IMR-90 (cell line): ENCODE measurements around the gene COL5A1. TPM values are rescaled to one million over a fixed set of nuclear protein-coding genes. Genes with fewer than 3 reads are reported as not detected.

ENCODE experiments used
- ATAC-seq: fragments of 200-7000 bp; cut with Tn5 transposase; 2 replicates; pipeline ENCODE4 v1.9.1; 2020; ENCODE audit warnings: low read depth, mild to moderate bottlenecking, moderate library complexity
- BruUV-seq: library from RNA; stranded (reverse); fragments of 400-500 nt; replicated peaks from 2 replicates; lab custom pipeline; 2021; lab: Mats Ljungman, UMichigan
- CTCF ChIA-PET: fragments of 300-600 bp; formaldehyde crosslinking; extraction: SDS; loops from one replicate; lab custom pipeline; 2021; ENCODE audit warnings: antibody characterized with exemption; lab: Yijun Ruan, JAX
- POLR2A ChIA-PET: fragments of 300-600 bp; sonication (Branson Sonifier 250); formaldehyde crosslinking; loops from one replicate; lab custom pipeline; 2022; ENCODE audit warnings: antibody characterized with exemption; ENCODE audit not compliant: unreplicated experiment; lab: Charles Lee
- DNase-seq: peaks from one replicate; pipeline ENCODE4 v3.0.0; 2013
- H2AFZ ChIP-seq: replicated peaks from 2 replicates; pipeline ENCODE3; 2013; ENCODE audit warnings: low read length, mild to moderate bottlenecking; ENCODE audit not compliant: poor library complexity
- H2AK5ac ChIP-seq: 2 replicates; pipeline ENCODE4 v1.6.1; 2013; ENCODE audit warnings: low read depth, low read length, inconsistent platforms
- H2AK9ac ChIP-seq: replicated peaks from 2 replicates; pipeline ENCODE3; 2013; ENCODE audit warnings: mild to moderate bottlenecking, low read depth, low read length, moderate library complexity; ENCODE audit not compliant: poor library complexity
- H2BK120ac ChIP-seq: 2 replicates; pipeline ENCODE4 v1.6.1; 2013; ENCODE audit warnings: low read depth, low read length, inconsistent platforms
- H2BK15ac ChIP-seq: 3 replicates; pipeline ENCODE4 v1.6.1; 2013; ENCODE audit warnings: low read depth, low read length, inconsistent platforms
- H2BK20ac ChIP-seq: 2 replicates; pipeline ENCODE4 v1.6.1; 2013; ENCODE audit warnings: low read depth, mild to moderate bottlenecking, inconsistent platforms, low read length, moderate library complexity
- H2BK5ac ChIP-seq: 2 replicates; pipeline ENCODE4 v1.6.1; 2013; ENCODE audit warnings: mild to moderate bottlenecking, low read depth, low read length, inconsistent platforms; ENCODE audit not compliant: poor library complexity, severe bottlenecking
- H3K14ac ChIP-seq: replicated peaks from 2 replicates; pipeline ENCODE4 v1.6.1; 2013; ENCODE audit warnings: low read depth, low read length, inconsistent platforms
- H3K18ac ChIP-seq: 2 replicates; pipeline ENCODE4 v1.6.1; 2013; ENCODE audit warnings: low read depth, low read length, control low read depth
- H3K23ac ChIP-seq: 2 replicates; pipeline ENCODE4 v1.6.1; 2013; ENCODE audit warnings: low read depth, low read length, inconsistent platforms
- H3K27ac ChIP-seq: 2 replicates; pipeline ENCODE4 v1.5.1; 2013; ENCODE audit warnings: mild to moderate bottlenecking, control low read depth, low read length; ENCODE audit not compliant: insufficient read depth
- H3K27me3 ChIP-seq: 2 replicates; pipeline ENCODE4 v1.6.1; 2013; ENCODE audit warnings: low read length; ENCODE audit not compliant: control insufficient read depth, insufficient read depth
- H3K36me3 ChIP-seq: 2 replicates; pipeline ENCODE4 v1.6.1; 2013; ENCODE audit warnings: low read length, mixed read lengths; ENCODE audit not compliant: control insufficient read depth, insufficient read depth
- H3K4ac ChIP-seq: 2 replicates; pipeline ENCODE4 v1.6.1; 2013; ENCODE audit warnings: low read depth, low read length, inconsistent platforms
- H3K4me1 ChIP-seq: 2 replicates; pipeline ENCODE4 v1.6.1; 2013; ENCODE audit warnings: low read length, mixed read lengths; ENCODE audit not compliant: control insufficient read depth, insufficient read depth
- H3K4me2 ChIP-seq: 2 replicates; pipeline ENCODE4 v1.6.1; 2013; ENCODE audit warnings: low read depth, mild to moderate bottlenecking, control low read depth, low read length, moderate library complexity
- H3K4me3 ChIP-seq: 2 replicates; pipeline ENCODE4 v1.5.1; 2013; ENCODE audit warnings: low read depth, mild to moderate bottlenecking, control low read depth, low read length, moderate library complexity; ENCODE audit not compliant: insufficient read depth
- H3K56ac ChIP-seq: 2 replicates; pipeline ENCODE4 v1.6.1; 2013; ENCODE audit warnings: low read length, inconsistent platforms; ENCODE audit not compliant: insufficient read depth; ENCODE audit errors: extremely low read depth
- H3K79me1 ChIP-seq, 2 experiments: 2 replicates each; pipeline ENCODE4 v1.6.1; 2013; ENCODE audit warnings: low read length in 2 of 2, inconsistent platforms in 1 of 2, low read depth in 1 of 2
- H3K9ac ChIP-seq: 2 replicates; pipeline ENCODE4 v1.6.1; 2013; ENCODE audit warnings: low read depth, low read length, control low read depth
- H3K9me1 ChIP-seq: 2 replicates; pipeline ENCODE4 v1.6.1; 2013; ENCODE audit warnings: low read length, inconsistent platforms; ENCODE audit not compliant: insufficient read depth
- H3K9me3 ChIP-seq: 2 replicates; pipeline ENCODE4 v1.6.1; 2013; ENCODE audit warnings: low read length; ENCODE audit not compliant: control insufficient read depth, insufficient read depth
- H4K20me1 ChIP-seq: 2 replicates; pipeline ENCODE4 v1.6.1; 2013; ENCODE audit warnings: low read length, inconsistent platforms; ENCODE audit not compliant: insufficient read depth
- H4K5ac ChIP-seq: 2 replicates; pipeline ENCODE4 v1.6.1; 2013; ENCODE audit warnings: mild to moderate bottlenecking, low read depth, low read length, control low read depth
- H4K8ac ChIP-seq, 2 experiments: 2 replicates each; pipeline ENCODE4 v1.6.1; 2013; ENCODE audit warnings: low read depth in 2 of 2, low read length in 2 of 2, control low read depth in 1 of 2, inconsistent platforms in 1 of 2
- H4K91ac ChIP-seq: 2 replicates; pipeline ENCODE4 v1.6.1; 2013; ENCODE audit warnings: low read depth, low read length, inconsistent platforms; ENCODE audit not compliant: insufficient read depth
- BHLHE40 ChIP-seq: fragments of 150-350 bp; IDR thresholded peaks from 2 replicates; pipeline ENCODE4 v1.6.1; 2016; ENCODE audit warnings: mild to moderate bottlenecking, low read depth, low read length
- CEBPB ChIP-seq: IDR thresholded peaks from 2 replicates; pipeline ENCODE4 v1.6.1; 2012; ENCODE audit warnings: low read depth, low read length, improper control_type of control experiment
- CHD1 ChIP-seq: IDR thresholded peaks from 2 replicates; pipeline ENCODE4 v1.6.1; 2012; ENCODE audit warnings: low read depth, low read length, improper control_type of control experiment
- CTCF ChIP-seq: conservative IDR thresholded peaks from 2 replicates; pipeline ENCODE4 v1.5.1; 2012; ENCODE audit warnings: mild to moderate bottlenecking, low read depth, low read length, improper control_type of control experiment
- ELK1 ChIP-seq: fragments of 150-350 bp; IDR thresholded peaks from 2 replicates; pipeline ENCODE4 v1.6.1; 2016; ENCODE audit warnings: low read depth, mild to moderate bottlenecking, low read length, moderate library complexity, borderline replicate concordance
- FOS ChIP-seq: fragments of 150-350 bp; IDR thresholded peaks from 2 replicates; pipeline ENCODE4 v1.6.1; 2016; ENCODE audit warnings: low read depth, low read length
- MAFK ChIP-seq: IDR thresholded peaks from 2 replicates; pipeline ENCODE4 v1.6.1; 2012; ENCODE audit warnings: low read depth, low read length, improper control_type of control experiment
- MAZ ChIP-seq: IDR thresholded peaks from 2 replicates; pipeline ENCODE4 v1.6.1; 2012; ENCODE audit warnings: low read depth, mild to moderate bottlenecking, low read length, improper control_type of control experiment, moderate library complexity, borderline replicate concordance
- MXI1 ChIP-seq: IDR thresholded peaks from 2 replicates; pipeline ENCODE4 v1.6.1; 2012; ENCODE audit warnings: low read depth, mild to moderate bottlenecking, low read length, moderate library complexity, borderline replicate concordance
- NFE2L2 ChIP-seq: fragments of 150-350 bp; IDR thresholded peaks from 2 replicates; pipeline ENCODE4 v1.6.1; 2016; ENCODE audit warnings: low read depth, mild to moderate bottlenecking, low read length
- POLR2A ChIP-seq: IDR thresholded peaks from 2 replicates; pipeline ENCODE4 v1.6.1; 2012; ENCODE audit warnings: mild to moderate bottlenecking, low read depth, low read length
- RAD21 ChIP-seq: IDR thresholded peaks from 2 replicates; pipeline ENCODE4 v1.6.1; 2012; ENCODE audit warnings: low read length, improper control_type of control experiment
- RCOR1 ChIP-seq: IDR thresholded peaks from 2 replicates; pipeline ENCODE4 v1.6.1; 2012; ENCODE audit warnings: mild to moderate bottlenecking, low read length, improper control_type of control experiment; ENCODE audit not compliant: insufficient replicate concordance
- RFX5 ChIP-seq: IDR thresholded peaks from 2 replicates; pipeline ENCODE4 v1.8.0; 2012; ENCODE audit warnings: low read depth, mild to moderate bottlenecking, low read length, moderate library complexity
- SMC3 ChIP-seq: fragments of 150-350 bp; IDR thresholded peaks from 2 replicates; pipeline ENCODE4 v1.6.1; 2016; ENCODE audit warnings: low read depth, mild to moderate bottlenecking, antibody characterized with exemption, low read length, moderate library complexity
- WGBS, 2 experiments: methylation state at CpG; one replicate each; pipeline versions ENCODE4 v1.1.5 to v1.1.7; 2013; ENCODE audit warnings: missing lambda C conversion rate in 2 of 2; ENCODE audit not compliant: insufficient read length in 1 of 2; ENCODE audit errors: extremely low coverage in 2 of 2; 5-methylcytosine and 5-hydroxymethylcytosine counted together
- dilution Hi-C: fragments of 300-500 bp; cut with HindIII; formaldehyde crosslinking; loops from one replicate; pipeline ENCODE4 v1.14.3; 2018; ENCODE audit warnings: low sequenced_read_pairs; ENCODE audit not compliant: unreplicated experiment
- in situ Hi-C: fragments of 300-500 bp; cut with MboI; formaldehyde crosslinking; loops from 3 replicates; pipeline ENCODE4 v1.14.3; 2019; ENCODE audit warnings: low sequenced_read_pairs, inconsistent platforms, mixed read lengths
- intact Hi-C: fragments of 100-400 bp; cut with micrococcal nuclease; formaldehyde crosslinking; loops from 2 replicates; pipeline ENCODE4 v1.10.0; 2022
- polyA plus RNA-seq, 3 experiments: library from polyadenylated mRNA; depleted of rRNA; stranded (reverse); fragments of >200 nt; gene quantifications; 2 replicates each; pipeline ENCODE4 v1.2.3, GENCODE V29; 2012; ENCODE audit warnings: low replicate concordance in 1 of 3
- total RNA-seq: library from RNA; depleted of rRNA; stranded (reverse); fragments of >200 nt; gene quantifications from 2 replicates; pipeline ENCODE4 v1.2.3, GENCODE V29; 2012
- TF ChIP-seq, protein P1 (sequence below): fragments of 150-350 bp; IDR thresholded peaks from 2 replicates; pipeline ENCODE4 v1.6.1; 2017; ENCODE audit warnings: mild to moderate bottlenecking, antibody characterized with exemption, low read length, low read depth

Gene COL5A1
- total and polyA plus RNA-seq, 2 of the 4 experiments (the other 2 are of a cell fraction), result 19.2 to 173 TPM

DNA sequence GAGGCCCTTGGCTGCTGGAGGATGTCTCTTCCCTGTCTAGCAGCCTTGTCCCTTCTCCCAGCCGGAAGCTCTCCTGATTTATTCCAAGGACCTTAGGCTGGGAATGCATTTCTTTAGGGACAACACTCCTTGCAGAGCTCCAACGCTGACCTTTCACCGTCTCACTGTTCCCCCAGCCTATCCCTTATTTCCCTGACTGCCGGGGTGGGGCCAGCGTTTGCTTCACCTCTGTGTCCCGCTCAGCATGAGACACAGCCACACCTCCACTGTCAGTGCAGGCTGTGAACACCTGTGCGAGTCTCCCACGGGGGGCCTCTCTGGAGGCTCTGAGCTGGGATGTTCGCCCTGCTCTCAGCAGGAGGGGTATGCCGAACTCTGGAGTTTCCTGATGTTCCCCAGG, 132.8 kb downstream of the COL5A1 start:
- Histone ChIP-seq H2BK20ac (peak overlapping the region; percentile 72; the same call in 1 of the 2 replicates), H4K5ac (no peak overlapping the region), H2AK9ac (peak overlapping the region; percentile 37), H3K9ac (no peak overlapping the region), H3K27me3 (no peaks in the 10 kb centered on the region), H3K4me1 (peaks cover 44% of the 10 kb centered on the region), H2BK15ac (no peak overlapping the region), H3K56ac (no peak overlapping the region), H3K23ac (no peak overlapping the region), H2BK5ac (peak overlapping the region; percentile 71), H2BK120ac (peak overlapping the region; percentile 77; the same call in 1 of the 2 replicates), H3K9me3 (no peaks in the 10 kb centered on the region), H3K36me3 (peaks cover 80% of the 10 kb centered on the region), H2AFZ (no peak overlapping the region), H3K14ac (peak overlapping the region; percentile 70; the same call in 1 of the 2 replicates), H3K9me1 (peaks cover 29% of the 10 kb centered on the region), H4K91ac (peak overlapping the region; percentile 69), H3K79me1 (peaks cover 21 to 87% of the 10 kb centered on the region in 2 experiments), H3K4me3 (no peak overlapping the region), H4K8ac (peak overlapping the region in 1 of 2 experiments; percentile 39; a peak in 2 of 4 replicates), H3K18ac (peak overlapping the region; percentile 70), H2AK5ac (peak overlapping the region; percentile 93; the same call in 1 of the 2 replicates), H3K4me2 (no peak overlapping the region), H3K27ac (peak overlapping the region; percentile 71; the same call in 1 of the 2 replicates), H3K4ac (peak overlapping the region; percentile 87), H4K20me1 (peaks cover 53% of the 10 kb centered on the region)
- ATAC-seq (no peak), DNase-seq (no peak)
- in situ Hi-C loops (no loop called here), intact Hi-C loops (loop anchor here (10.0 kb wide), 1 partner anchor 640 kb away; no protein-coding TSS in a partner anchor), dilution Hi-C loops (no loop called here)
- ChIA-PET CTCF (interaction anchor here (0.5 kb wide), 1 partner anchor 20 kb away, joined by 5 read pairs; no protein-coding TSS in a partner anchor), POLR2A (no interaction called here)
- no TSS peak for BruUV-seq
- TF ChIP-seq CTCF, result no peak
- no peak for TF ChIP-seq MXI1
- TF ChIP-seq RFX5, result no peak
- TF ChIP-seq CHD1, result no peak
- TF ChIP-seq POLR2A, result no peak
- TF ChIP-seq ELK1, result no peak
- TF ChIP-seq MAFK, result no peak
- no peak for TF ChIP-seq CEBPB
- no peak for TF ChIP-seq FOS
- TF ChIP-seq RCOR1, result no peak
- TF ChIP-seq BHLHE40, result no peak
- TF ChIP-seq RAD21, result no peak
- TF ChIP-seq, protein P1, sequence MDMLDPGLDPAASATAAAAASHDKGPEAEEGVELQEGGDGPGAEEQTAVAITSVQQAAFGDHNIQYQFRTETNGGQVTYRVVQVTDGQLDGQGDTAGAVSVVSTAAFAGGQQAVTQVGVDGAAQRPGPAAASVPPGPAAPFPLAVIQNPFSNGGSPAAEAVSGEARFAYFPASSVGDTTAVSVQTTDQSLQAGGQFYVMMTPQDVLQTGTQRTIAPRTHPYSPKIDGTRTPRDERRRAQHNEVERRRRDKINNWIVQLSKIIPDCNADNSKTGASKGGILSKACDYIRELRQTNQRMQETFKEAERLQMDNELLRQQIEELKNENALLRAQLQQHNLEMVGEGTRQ, result no peak
- TF ChIP-seq MAZ, result no peak
- TF ChIP-seq SMC3, result no peak
- TF ChIP-seq NFE2L2, result no peak
- WGBS, 2 experiments, result 72% methylated on average over 8 of the region's 10 CpGs; no CpG with 5 or more reads in 1 of the 2 experiments
